Suprapubic skin (tissue), 3 donors: ENCODE measurements around the gene GRID1.

Experiments used
- CTCF ChIP-seq, 2 donors: fragments of 200-600 bp in 1 of 2; fragments of 450-650 bp in 1 of 2; sonication (generic) in 1 of 2; IDR thresholded peaks; one replicate each; pipeline ENCODE4 v1.5.1; 2016 to 2019; ENCODE audit warnings: antibody characterized with exemption in 2 of 2, mild to moderate bottlenecking in 1 of 2, moderate library complexity in 1 of 2
- POLR2A ChIP-seq, 2 donors: fragments of 450-650 bp; IDR thresholded peaks; one replicate each; pipeline ENCODE4 v1.6.1; 2017; ENCODE audit warnings: antibody characterized with exemption in 2 of 2, mild to moderate bottlenecking in 2 of 2, moderate library complexity in 2 of 2

GRCh38 chr10:86333826-86334487 lies 32.6 kb downstream of the GRID1 start:
- TF ChIP-seq POLR2A (IDR thresholded peaks at IDR 0.05): no peak
- TF ChIP-seq CTCF (IDR thresholded peaks at IDR 0.05): no peak
